AG10803 (cell line): ENCODE measurements around the gene SLC5A11.

Source experiments
- DNase-seq: peaks from one replicate; pipeline ENCODE4 v3.0.0; 2010; ENCODE audit warnings: low read depth
- H3K4me3 ChIP-seq: 2 replicates; pipeline ENCODE4 v1.5.1; 2011; ENCODE audit warnings: mild to moderate bottlenecking, low read length, control low read depth
- CTCF ChIP-seq: conservative IDR thresholded peaks from 2 replicates; pipeline ENCODE4 v1.5.1; 2011; ENCODE audit warnings: mild to moderate bottlenecking, low read length, control low read depth, inconsistent platforms

The SLC5A11 gene

GRCh38 chr16:24950275-24950674 lies 104.5 kb downstream of the SLC5A11 start:
- no peak for TF ChIP-seq CTCF
- peak; percentile 42 for DNase-seq
- H3K4me3 ChIP-seq = no peak overlapping the region

- DNase-seq = no peak
- TF ChIP-seq CTCF = no peak
- no peak overlapping the region for H3K4me3 ChIP-seq
Measured at GRCh38 chr16:24953306-24953705, 107.5 kb downstream of the SLC5A11 start.

GRCh38 chr16:24953721-24954120 lies 108.0 kb downstream of the SLC5A11 start:
- H3K4me3 ChIP-seq = no peak overlapping the region
- no peak for TF ChIP-seq CTCF
- no peak for DNase-seq

- H3K4me3 ChIP-seq = no peak overlapping the region
- TF ChIP-seq CTCF = no peak
- DNase-seq = no peak
Measured at GRCh38 chr16:24954137-24954536, 108.4 kb downstream of the SLC5A11 start.

- TF ChIP-seq CTCF = peak; percentile 3; the same call in 1 of the 2 replicates
- peak; percentile 18 for DNase-seq
- H3K4me3 ChIP-seq = no peak overlapping the region
Measured at GRCh38 chr16:24955975-24956731, 110.4 kb downstream of the SLC5A11 start.

- no peak for TF ChIP-seq CTCF
- H3K4me3 ChIP-seq = no peak overlapping the region
- DNase-seq = no peak
Measured at GRCh38 chr16:24957887-24958286, 112.1 kb downstream of the SLC5A11 start.
